Activated CD4-positive, CD25-positive, alpha-beta regulatory T cell treated with anti-CD3 and anti-CD28 coated beads, Interleukin-2, amount 50 U/mL, for 16 hours (primary cell): ENCODE measurements around the gene CFAP46.
"Not testable (repeated sequence)": the region's sequence is repeated elsewhere in the genome, so short reads cannot be mapped to it uniquely, and the experiment has no call there.

Source experiments
- DNase-seq: peaks from one replicate; pipeline ENCODE4 v3.0.0-alpha.2; 2020; ENCODE audit warnings: low read depth, low spot score

The CFAP46 gene

GRCh38 chr10:132945125-132945893 is 2.9 kb upstream of the CFAP46 start:
- no peak for DNase-seq

GRCh38 chr10:132944510-132944909 is 2.1 kb upstream of the CFAP46 start:
- no peak for DNase-seq

- no peak for DNase-seq
Measured at GRCh38 chr10:132943791-132944404, 1.5 kb upstream of the CFAP46 start.

GRCh38 chr10:132943058-132943790 is 854 bp upstream of the CFAP46 start:
- DNase-seq = no peak

GRCh38 chr10:132941640-132942051 is 724 bp downstream of the CFAP46 start:
- no peak for DNase-seq

GRCh38 chr10:132940791-132941465 is 1.4 kb downstream of the CFAP46 start:
- DNase-seq = no peak

- DNase-seq = no peak
Measured at GRCh38 chr10:132939957-132940790, 2.2 kb downstream of the CFAP46 start.

- no peak for DNase-seq
Measured at GRCh38 chr10:132939378-132939955, 2.9 kb downstream of the CFAP46 start.

- no peak for DNase-seq
Measured at GRCh38 chr10:132938472-132939339, 3.7 kb downstream of the CFAP46 start.

- no peak for DNase-seq
Measured at GRCh38 chr10:132937861-132938260, 4.5 kb downstream of the CFAP46 start.

- DNase-seq = no peak
Measured at GRCh38 chr10:132934953-132935352, 7.4 kb downstream of the CFAP46 start.

GRCh38 chr10:132933308-132934042 is 8.9 kb downstream of the CFAP46 start:
- DNase-seq = no peak

GRCh38 chr10:132932461-132933307 is 9.7 kb downstream of the CFAP46 start:
- no peak for DNase-seq

- DNase-seq = not testable (repeated sequence)
Measured at GRCh38 chr10:132931258-132932250, 10.8 kb downstream of the CFAP46 start.

- not testable (repeated sequence) for DNase-seq
Measured at GRCh38 chr10:132930701-132931100, 11.7 kb downstream of the CFAP46 start.

GRCh38 chr10:132929953-132930548 is 12.3 kb downstream of the CFAP46 start:
- no peak for DNase-seq
